HG02678 (cell line): ENCODE measurements around the gene DCP1B.

Experiments used
- ATAC-seq: cut with Tn5 transposase; IDR thresholded peaks from one replicate; pipeline ENCODE4 v1.9.1; 2021; ENCODE audit warnings: mild to moderate bottlenecking, moderate library complexity; ENCODE audit not compliant: unreplicated experiment

DCP1B gene

GRCh38 chr12:2004113-2004929 lies at the start of gene DCP1B:
Gene DCP1B, minus strand, starts transcription at chr12:2004457. Its CDS starts 26 bp downstream, at chr12:2004431.
- ATAC-seq: peak; percentile 99

GRCh38 chr12:2053691-2054090 lies 49.4 kb upstream of the DCP1B start:
- no peak for ATAC-seq

GRCh38 chr12:2052826-2053678 lies 48.8 kb upstream of the DCP1B start, which contains the start of gene CACNA1C:
Gene CACNA1C, plus strand, starts transcription at chr12:2052987. Its CDS starts 576 bp downstream, at chr12:2053563.
- ATAC-seq: no peak

GRCh38 chr12:2051700-2052621 lies 47.7 kb upstream of the DCP1B start:
- no peak for ATAC-seq

GRCh38 chr12:2049604-2050540 lies 45.6 kb upstream of the DCP1B start:
- no peak for ATAC-seq

- no peak for ATAC-seq
These were observed 43.5 kb upstream of the DCP1B start for GRCh38 chr12:2047752-2048151.

GRCh38 chr12:2046957-2047356 lies 42.7 kb upstream of the DCP1B start:
- no peak for ATAC-seq

- ATAC-seq: no peak
These were observed 39.9 kb upstream of the DCP1B start for GRCh38 chr12:2044165-2044564.

- ATAC-seq: no peak
These were observed 38.8 kb upstream of the DCP1B start for GRCh38 chr12:2043054-2043453.

GRCh38 chr12:2039034-2039433 lies 34.8 kb upstream of the DCP1B start:
- no peak for ATAC-seq

GRCh38 chr12:2035431-2036055 lies 31.3 kb upstream of the DCP1B start:
- ATAC-seq: no peak

GRCh38 chr12:2034633-2035430 lies 30.6 kb upstream of the DCP1B start:
- ATAC-seq: peak; percentile 85

GRCh38 chr12:2032506-2032905 lies 28.2 kb upstream of the DCP1B start:
- ATAC-seq: no peak

- no peak for ATAC-seq
These were observed 25.6 kb upstream of the DCP1B start for GRCh38 chr12:2029851-2030250.

GRCh38 chr12:2027351-2027750 lies 23.1 kb upstream of the DCP1B start:
- no peak for ATAC-seq

- ATAC-seq: no peak
These were observed 19.1 kb upstream of the DCP1B start for GRCh38 chr12:2023365-2023764.

- no peak for ATAC-seq
These were observed 16.3 kb upstream of the DCP1B start for GRCh38 chr12:2020511-2020910.

- ATAC-seq: no peak
These were observed 14.9 kb upstream of the DCP1B start for GRCh38 chr12:2019126-2019525.
